Right lobe of liver (tissue), 4 donors: ENCODE measurements around the gene MYRF.

ENCODE experiments used
- CTCF ChIP-seq, 4 donors: fragments of 200-600 bp in 3 of 4; fragments of 450-650 bp in 1 of 4; IDR thresholded peaks; one replicate each; pipeline versions ENCODE4 v1.5.1 to v1.8.0; 2016 to 2022; ENCODE audit warnings: antibody characterized with exemption in 4 of 4, mild to moderate bottlenecking in 2 of 4
- POLR2A ChIP-seq: fragments of 450-650 bp; IDR thresholded peaks from one replicate; pipeline ENCODE4 v1.6.1; 2017; ENCODE audit warnings: antibody characterized with exemption, mild to moderate bottlenecking
- donor health status: DM: no; HTN: no; CAD: no.
- donor health status: DM: no; HTN: no; CAD: no.
- donor health status: DM: no; HTN: yes; CAD: no.

- TF ChIP-seq CTCF (IDR thresholded peaks at IDR 0.05) (no peak), POLR2A (no peak)
Observed at GRCh38 chr11:61802605-61803004, 50.2 kb downstream of the MYRF start.
